ENCODE data around the gene FHAD1. TPM values are rescaled to one million over a fixed set of nuclear protein-coding genes. Genes with fewer than 3 reads are reported as not detected.

Gene FHAD1
- polyA plus RNA-seq, 3 donors: 0.67 to 0.69 TPM; not detected in 1

- H3K9ac ChIP-seq (ENCODE audit: insufficient read depth, low read length, poor library complexity, severe bottlenecking): no peak overlapping the region
- intact Hi-C loops (cut with micrococcal nuclease): no loop called here
- peaks cover 0 to 10% (median 7%) of the 10 kb centered on the region in 3 donors for H3K27me3 Mint-ChIP-seq (ENCODE audit: low read depth in 3 of 3)
Measured at GRCh38 chr1:15198684-15199083, 48.3 kb upstream of the FHAD1 start.

GRCh38 chr1:15201221-15201620 is 45.8 kb upstream of the FHAD1 start:
- Mint-ChIP-seq H3K4me3 (no peak overlapping the region), H3K4me1 (no peaks in the 10 kb centered on the region), H3K27me3 (ENCODE audit: low read depth in 3 of 3) (peaks cover 0 to 9% (median 5%) of the 10 kb centered on the region in 3 donors), H3K9me3 (peaks cover 0 to 3% (median 0%) of the 10 kb centered on the region in 7 donors), H3K36me3 (no peaks in the 10 kb centered on the region), H3K27ac (no peak overlapping the region)
- no peak overlapping the region for H3K27ac ChIP-seq (ENCODE audit: low read depth in 1 of 2, low read length in 2 of 2)
- intact Hi-C loops (cut with micrococcal nuclease): no loop called here
- no peak for TF ChIP-seq CTCF (IDR thresholded peaks at IDR 0.05)
- WGBS (ENCODE audit: insufficient coverage): 54% methylated on average over 2 of the region's 4 CpGs
- no peaks in the 10 kb centered on the region for H3K9me3 ChIP-seq (replicated peaks in 1 of 2; ENCODE audit: control insufficient read depth in 1 of 2, insufficient read depth in 1 of 2, low read length in 2 of 2)
- no peaks in the 10 kb centered on the region for H3K79me2 ChIP-seq (ENCODE audit: insufficient read depth, low read length)
- no peaks in the 10 kb centered on the region for H3K36me3 ChIP-seq (replicated peaks in 1 of 2; ENCODE audit: control insufficient read depth in 1 of 2, insufficient read depth in 2 of 2, low read length in 2 of 2)
- H2AFZ ChIP-seq (ENCODE audit: insufficient read depth, low read depth, low read length, poor library complexity, severe bottlenecking): no peak overlapping the region
- no peak overlapping the region for H3K4me3 ChIP-seq (replicated peaks in 1 of 3; ENCODE audit: low read depth in 2 of 3, low read length in 3 of 3)
- no peaks in the 10 kb centered on the region for H3K4me1 ChIP-seq (ENCODE audit: control insufficient read depth in 1 of 2, insufficient read depth in 2 of 2, low read length in 2 of 2)
- H3K27me3 ChIP-seq (ENCODE audit: control insufficient read depth in 2 of 2, insufficient read depth in 2 of 2, low read length in 2 of 2): no peaks in the 10 kb centered on the region
- no peak for DNase-seq
- H3K4me2 ChIP-seq (replicated peaks; ENCODE audit: extremely low read depth, low read length, poor library complexity, severe bottlenecking): no peak overlapping the region
- H4K20me1 ChIP-seq (ENCODE audit: insufficient read depth, low read length): no peaks in the 10 kb centered on the region
- no peak overlapping the region for H3K9ac ChIP-seq (ENCODE audit: insufficient read depth, low read length, poor library complexity, severe bottlenecking)

More at GRCh38 chr1:15198684-15199083, 48.3 kb upstream of the FHAD1 start:
- Histone ChIP-seq H3K4me2 (replicated peaks; ENCODE audit: extremely low read depth, low read length, poor library complexity, severe bottlenecking) (no peak overlapping the region), H3K79me2 (ENCODE audit: insufficient read depth, low read length) (no peaks in the 10 kb centered on the region), H4K20me1 (ENCODE audit: insufficient read depth, low read length) (no peaks in the 10 kb centered on the region), H3K36me3 (replicated peaks in 1 of 2; ENCODE audit: control insufficient read depth in 1 of 2, insufficient read depth in 2 of 2, low read length in 2 of 2) (no peaks in the 10 kb centered on the region), H3K4me1 (ENCODE audit: control insufficient read depth in 1 of 2, insufficient read depth in 2 of 2, low read length in 2 of 2) (no peaks in the 10 kb centered on the region), H3K9me3 (replicated peaks in 1 of 2; ENCODE audit: control insufficient read depth in 1 of 2, insufficient read depth in 1 of 2, low read length in 2 of 2) (no peaks in the 10 kb centered on the region), H2AFZ (ENCODE audit: insufficient read depth, low read depth, low read length, poor library complexity, severe bottlenecking) (no peak overlapping the region), H3K4me3 (replicated peaks in 1 of 3; ENCODE audit: low read depth in 2 of 3, low read length in 3 of 3) (no peak overlapping the region), H3K27ac (ENCODE audit: low read depth in 1 of 2, low read length in 2 of 2) (no peak overlapping the region), H3K27me3 (ENCODE audit: control insufficient read depth in 2 of 2, insufficient read depth in 2 of 2, low read length in 2 of 2) (no peaks in the 10 kb centered on the region)
- Mint-ChIP-seq H3K9me3 (peaks cover 0 to 3% (median 0%) of the 10 kb centered on the region in 7 donors), H3K36me3 (no peaks in the 10 kb centered on the region), H3K4me3 (no peak overlapping the region), H3K27ac (no peak overlapping the region), H3K4me1 (no peaks in the 10 kb centered on the region)
- WGBS (ENCODE audit: insufficient coverage): 96% methylated on average over 5 of the region's 8 CpGs
- no peak for DNase-seq
- TF ChIP-seq CTCF (IDR thresholded peaks at IDR 0.05): no peak
